T follicular helper cell (primary cell): ENCODE results near the gene CYSTM1.
"Not testable (repeated sequence)": the region's sequence is repeated elsewhere in the genome, so short reads cannot be mapped to it uniquely, and the experiment has no call there.

Source experiments
- DNase-seq: peaks from one replicate; pipeline ENCODE4 v3.0.0-alpha.2; 2020; ENCODE audit warnings: low read depth

Gene CYSTM1

GRCh38 chr5:140178086-140178410 lies 3.1 kb downstream of the CYSTM1 start:
- DNase-seq = no peak

DNA sequence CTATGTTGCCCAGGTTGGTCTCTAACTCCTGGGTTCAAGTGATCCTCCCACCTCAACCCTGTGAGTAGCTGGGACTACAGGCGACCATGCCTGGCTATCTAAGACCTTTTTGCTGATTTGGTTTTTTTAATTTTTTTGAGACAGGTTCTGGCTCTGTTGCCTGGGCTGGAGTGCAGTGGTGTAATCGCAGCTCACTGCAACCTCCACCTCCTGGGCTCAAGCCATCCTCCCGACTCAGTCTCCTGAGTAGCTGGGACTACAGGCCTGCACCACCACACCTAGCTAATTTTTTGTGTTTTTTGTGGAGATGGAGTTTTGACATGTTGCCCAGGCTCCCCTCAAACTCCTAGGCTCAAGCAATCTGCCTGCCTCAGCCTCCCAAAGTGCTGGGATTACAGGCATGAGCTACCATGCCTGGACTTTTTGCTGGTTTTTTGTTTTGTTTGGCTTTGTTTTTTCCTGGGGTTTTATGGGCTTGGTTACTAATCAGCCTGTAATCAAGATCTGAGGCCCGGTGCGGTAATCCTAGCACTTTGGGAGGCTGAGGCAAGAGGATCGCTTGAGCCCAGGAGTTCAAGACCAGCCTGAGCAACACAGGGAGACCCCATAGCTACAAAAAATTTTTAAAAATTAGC lies 3.6 kb downstream of the CYSTM1 start:
- no peak for DNase-seq

DNA sequence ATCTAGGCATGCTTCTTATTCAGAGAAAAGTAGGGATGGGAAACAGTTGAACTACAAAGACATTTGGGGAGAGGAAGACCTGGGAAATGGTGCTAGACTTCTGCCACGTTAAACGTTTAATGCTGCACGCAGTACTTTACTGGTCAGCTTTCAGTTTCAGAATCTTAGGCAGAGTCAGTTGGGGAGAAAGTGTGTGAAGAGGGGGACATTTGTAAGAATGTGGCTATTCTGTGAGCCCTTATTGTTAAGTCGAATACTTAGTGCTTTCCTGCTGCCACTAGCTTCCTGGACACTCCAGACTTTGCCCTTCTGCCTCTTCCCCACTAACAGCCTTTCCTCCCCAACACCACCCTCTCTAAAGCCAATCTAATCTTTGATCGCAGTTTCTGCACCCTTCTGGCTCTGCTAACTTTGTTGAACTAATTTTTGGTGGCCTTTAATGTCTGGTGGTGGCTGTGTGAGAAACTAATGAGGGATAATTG lies 6.1 kb downstream of the CYSTM1 start:
- DNase-seq = no peak

DNA sequence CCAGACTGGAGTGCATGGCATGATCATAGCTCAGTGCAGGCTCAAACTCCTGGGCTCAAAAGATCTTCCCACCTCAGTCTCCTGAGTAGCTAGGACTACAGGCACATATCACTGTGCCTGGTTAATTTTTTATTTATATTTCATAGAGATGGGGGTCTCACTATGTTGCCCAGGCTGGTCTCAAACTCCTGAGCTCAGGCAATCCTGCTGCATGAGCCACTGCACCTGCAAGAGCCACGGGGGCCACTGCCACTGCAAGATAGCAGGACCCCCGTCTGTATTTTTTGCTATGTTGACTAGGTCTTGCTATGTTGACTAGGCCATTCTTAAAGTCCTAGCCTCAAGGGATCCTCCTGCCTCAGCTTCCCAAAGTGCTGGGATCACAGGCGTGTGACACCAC lies 6.5 kb downstream of the CYSTM1 start:
- DNase-seq = no peak

GRCh38 chr5:140182075-140182711 lies 7.2 kb downstream of the CYSTM1 start:
- no peak for DNase-seq

DNA sequence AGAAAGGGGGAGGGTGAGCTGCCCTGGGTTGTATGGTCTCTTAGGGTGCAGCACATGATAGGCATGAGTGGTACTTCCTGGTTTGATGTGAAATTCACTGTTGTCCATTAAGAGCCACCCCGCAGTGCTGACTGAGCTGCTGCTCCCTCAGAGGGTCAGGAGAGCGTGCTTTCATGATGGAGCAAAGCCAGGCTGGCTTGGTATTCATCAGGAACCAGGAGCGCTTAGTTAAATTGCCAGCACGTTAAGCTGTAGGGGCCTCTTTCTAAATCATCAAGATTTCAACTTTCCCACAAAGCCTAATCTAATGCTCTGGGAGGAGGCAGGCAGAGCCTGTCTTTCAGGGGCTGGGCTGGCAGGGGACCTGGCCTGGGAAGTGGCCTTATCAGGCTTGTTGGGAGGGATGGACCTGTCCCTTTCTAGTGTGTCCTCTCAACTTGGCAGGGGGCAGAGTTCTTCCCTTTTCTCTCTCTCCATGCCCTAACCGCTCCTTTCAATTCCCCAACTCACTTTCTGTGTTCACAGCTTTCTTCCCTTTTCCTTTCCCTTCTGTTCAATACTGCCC lies 7.9 kb downstream of the CYSTM1 start:
- no peak for DNase-seq

DNA sequence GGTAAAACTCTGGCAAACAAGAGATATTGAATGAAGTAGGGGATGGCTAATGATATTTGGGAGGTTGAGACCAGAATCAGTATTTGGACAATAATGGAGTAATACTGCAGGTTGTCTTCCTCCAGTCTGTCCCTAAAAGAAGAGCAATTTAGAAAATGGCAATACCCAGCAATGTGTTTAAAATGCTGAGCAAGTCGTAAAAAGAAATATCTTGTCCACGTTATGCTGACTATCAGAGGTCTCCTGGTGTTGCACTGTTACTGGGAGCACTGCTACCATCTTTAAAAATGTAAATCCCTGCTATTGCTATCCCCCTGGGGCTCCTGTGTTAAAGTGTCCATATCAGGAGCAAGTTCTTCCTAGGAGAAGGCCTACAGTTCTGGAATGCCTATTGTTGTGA lies 10.4 kb downstream of the CYSTM1 start:
- no peak for DNase-seq

DNA sequence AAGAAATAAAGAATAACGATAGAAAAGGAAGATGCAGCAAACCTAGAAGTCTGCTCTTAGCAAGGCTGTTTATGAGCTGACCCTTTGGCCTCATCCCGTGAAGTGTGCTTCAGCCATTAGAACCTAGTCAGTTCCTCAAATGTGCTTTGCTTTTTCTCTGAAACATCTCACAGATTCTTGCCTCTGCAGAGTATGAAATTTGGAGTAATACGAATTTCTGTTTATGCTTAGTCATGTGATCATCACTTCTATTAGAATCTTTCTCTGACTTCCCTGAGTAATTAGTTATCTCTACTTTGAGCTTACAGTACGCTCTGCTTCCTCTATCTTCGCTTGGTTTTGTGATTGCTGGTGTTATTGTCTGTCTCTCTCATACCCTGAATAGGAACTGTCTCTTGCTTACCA lies 11.3 kb downstream of the CYSTM1 start:
- DNase-seq = no peak

- DNase-seq = no peak
These were observed 14.3 kb downstream of the CYSTM1 start for GRCh38 chr5:140189253-140189652.

- DNase-seq = no peak
These were observed 15.2 kb downstream of the CYSTM1 start for GRCh38 chr5:140189977-140190871.

GRCh38 chr5:140190872-140191218 lies 15.9 kb downstream of the CYSTM1 start:
- no peak for DNase-seq

DNA sequence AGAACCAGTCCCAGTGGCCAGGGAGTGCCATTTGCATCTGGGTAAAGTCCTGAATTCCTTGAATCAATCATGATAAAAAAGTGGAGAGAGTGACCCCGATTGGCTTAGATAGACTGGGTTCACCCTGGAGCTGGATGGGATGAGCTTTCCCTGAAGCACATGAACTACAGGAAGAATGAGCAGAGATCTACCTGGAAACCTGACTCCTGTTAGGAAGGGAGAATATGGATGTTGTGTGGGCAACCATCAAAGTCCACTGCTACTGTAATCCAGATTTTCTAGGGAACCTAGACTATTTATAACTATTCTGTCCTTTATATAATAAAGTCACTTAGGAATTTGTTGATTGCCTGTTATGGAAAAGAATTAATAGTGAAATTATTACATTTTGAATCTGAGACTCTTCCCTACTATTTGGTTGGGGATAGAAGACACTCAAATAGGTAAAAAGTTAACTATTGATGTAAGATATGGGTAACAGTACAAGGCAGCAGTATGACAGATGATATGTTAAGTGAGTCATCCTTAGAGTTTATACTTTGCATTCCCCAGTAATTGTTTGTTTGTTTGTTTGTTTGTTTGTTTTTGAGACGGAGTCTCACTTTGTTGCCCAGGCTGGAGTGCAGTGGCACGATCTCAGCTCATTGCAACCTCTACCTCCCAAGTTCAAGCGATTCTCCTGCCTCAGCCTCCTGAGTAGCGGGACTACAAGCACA lies 17.9 kb downstream of the CYSTM1 start:
- no peak for DNase-seq

GRCh38 chr5:140194662-140195061 lies 19.7 kb downstream of the CYSTM1 start:
- DNase-seq = no peak

- DNase-seq = no peak
These were observed 21.3 kb downstream of the CYSTM1 start for GRCh38 chr5:140196115-140196814.

- no peak for DNase-seq
These were observed 22.0 kb downstream of the CYSTM1 start for GRCh38 chr5:140197023-140197422.

GRCh38 chr5:140198915-140199314 lies 23.9 kb downstream of the CYSTM1 start:
- not testable (repeated sequence) for DNase-seq

DNA sequence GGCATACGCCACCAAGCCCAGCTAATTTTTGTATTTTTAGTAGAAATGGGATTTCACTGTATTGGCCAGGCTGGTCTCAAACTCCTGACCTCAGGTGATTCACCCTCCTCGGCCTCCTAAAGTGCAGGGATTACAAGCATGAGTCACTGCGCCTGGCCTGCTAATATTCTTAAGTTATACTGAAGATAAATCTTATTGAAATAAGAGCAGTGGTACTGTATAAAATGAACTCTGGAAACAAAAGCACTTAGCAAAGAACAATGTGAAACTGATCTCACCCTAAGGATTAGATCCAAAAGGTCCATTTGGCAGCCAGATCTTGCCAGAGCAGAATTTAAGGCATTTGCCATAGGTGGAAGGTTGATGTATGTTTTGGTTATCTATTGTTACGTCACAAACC lies 27.1 kb downstream of the CYSTM1 start:
- no peak for DNase-seq

DNA sequence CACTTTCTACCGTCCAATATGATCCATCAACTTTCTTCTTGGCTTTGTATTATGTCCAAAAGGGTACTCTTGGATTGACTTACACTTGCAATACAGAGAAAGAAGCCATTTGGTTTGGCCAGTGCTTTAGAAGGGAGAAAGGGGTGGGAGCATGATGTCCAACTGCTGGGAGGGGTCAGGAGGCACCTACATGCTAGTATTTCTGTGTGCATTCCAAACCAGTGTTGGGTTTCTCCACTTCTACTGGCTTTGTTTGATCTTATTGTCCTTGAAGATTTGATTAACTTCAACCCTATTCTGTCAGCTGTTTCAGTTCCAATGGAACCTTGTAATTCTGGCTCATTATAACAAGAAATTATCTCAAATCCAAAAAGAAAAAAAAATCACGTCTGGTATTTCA lies 27.6 kb downstream of the CYSTM1 start:
- no peak for DNase-seq

DNA sequence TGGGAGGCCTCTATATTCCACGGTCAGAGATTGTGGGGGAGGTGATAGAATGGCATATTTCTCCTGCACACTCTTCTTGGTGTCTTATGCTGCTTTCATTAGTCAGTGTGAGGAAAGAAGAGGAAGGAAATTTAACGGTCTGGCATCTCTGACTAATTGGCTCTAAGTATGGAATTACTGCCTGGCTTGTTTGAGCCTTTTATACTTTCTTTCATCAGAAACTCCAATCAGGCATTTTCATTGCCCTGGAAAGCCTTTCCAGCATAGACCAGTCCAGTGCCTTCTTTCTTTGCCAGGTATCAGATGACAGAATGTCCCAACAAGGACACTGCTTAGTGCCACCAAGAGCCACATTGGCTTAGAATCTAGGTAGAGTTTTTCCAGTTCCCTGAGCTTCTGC lies 30.2 kb downstream of the CYSTM1 start:
- no peak for DNase-seq

GRCh38 chr5:140205952-140206351 lies 31.0 kb downstream of the CYSTM1 start:
- DNase-seq = no peak

DNA sequence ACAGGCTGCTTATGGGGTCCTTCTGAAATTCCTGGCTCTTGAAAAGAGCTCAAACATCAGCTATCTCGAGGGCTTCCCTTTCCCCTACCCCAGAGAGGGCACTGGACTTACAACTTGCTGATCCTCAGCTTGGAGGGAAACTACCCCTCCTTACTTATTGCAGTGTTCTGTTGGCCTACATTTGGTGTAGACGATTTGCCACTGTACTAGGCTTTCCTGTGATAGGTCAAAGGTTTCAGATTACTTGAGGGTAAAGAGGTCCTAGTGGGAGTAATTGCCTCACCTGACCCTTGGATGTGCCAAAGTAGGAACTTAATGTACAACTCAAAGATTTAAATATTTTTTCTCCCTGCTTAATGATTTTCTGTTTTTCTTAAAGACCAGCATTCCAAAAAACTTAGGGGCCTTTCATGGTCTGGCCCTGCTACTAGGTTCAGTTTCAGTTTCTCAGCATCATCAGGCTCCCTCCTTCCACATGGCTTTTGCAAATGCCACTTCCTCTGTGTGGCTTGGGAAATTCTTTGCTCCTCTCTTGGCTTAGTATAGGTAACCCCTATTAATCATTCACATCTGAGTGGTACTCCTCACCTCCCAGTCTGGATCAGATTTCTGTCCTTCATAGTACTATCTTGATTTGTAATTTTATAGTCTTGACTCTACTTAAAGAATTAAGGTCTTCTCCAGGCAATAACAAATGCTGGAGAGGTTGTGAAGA lies 32.4 kb downstream of the CYSTM1 start:
- DNase-seq = no peak
